Coronary artery (tissue), 2 donors: Measurements from ENCODE around the gene S100A6.
A peak's percentile ranks its signal among the peaks of the same experiment; 100 is the strongest.

Source experiments
- DNase-seq: peaks from one replicate; pipeline ENCODE4 v3.0.0-alpha.2; 2017; ENCODE audit warnings: low spot score
- H3K27ac ChIP-seq, 2 donors: fragments of 200-600 bp; sonication (generic); one replicate each; pipeline ENCODE4 v1.5.1; 2016 to 2019
- H3K4me3 ChIP-seq: fragments of 200-600 bp; sonication (generic); 2 replicates; pipeline ENCODE4 v1.5.1; 2016; ENCODE audit warnings: mild to moderate bottlenecking, moderate library complexity
- CTCF ChIP-seq: fragments of 200-600 bp; sonication (generic); IDR thresholded peaks from one replicate; pipeline ENCODE4 v1.5.1; 2019; ENCODE audit warnings: antibody characterized with exemption

Gene S100A6

DNA sequence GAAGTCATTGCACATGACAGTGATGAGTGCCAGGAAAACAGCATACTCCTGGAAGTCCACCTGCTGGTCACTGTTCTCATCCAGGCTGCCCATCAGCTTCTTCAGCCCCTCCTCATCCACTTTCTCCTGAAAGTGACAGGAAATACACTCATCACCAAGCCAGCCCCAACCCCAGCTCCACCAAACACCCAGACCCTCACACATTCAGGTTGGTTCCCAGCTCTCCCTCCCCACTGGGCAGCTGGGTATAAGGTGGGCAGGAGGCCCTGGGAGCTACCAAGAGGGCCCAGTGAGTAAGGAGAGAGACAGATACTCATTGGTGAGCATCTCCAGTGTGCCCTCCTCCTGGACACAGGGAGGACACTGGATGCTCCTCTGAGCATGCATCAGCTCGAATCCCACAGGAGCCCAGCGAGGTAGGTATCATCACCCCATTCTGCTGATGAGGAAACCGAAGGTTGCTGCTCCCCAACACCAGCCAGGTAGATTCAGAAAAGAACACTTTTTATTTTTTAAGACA is 25.7 kb upstream of the S100A6 start:
- no peak overlapping the region for H3K4me3 ChIP-seq
- H3K27ac ChIP-seq = no peak overlapping the region
- TF ChIP-seq CTCF = no peak
- no peak for DNase-seq

GRCh38 chr1:153560771-153561465 is 25.1 kb upstream of the S100A6 start:
- Histone ChIP-seq H3K4me3 (no peak overlapping the region), H3K27ac (no peak overlapping the region)
- TF ChIP-seq CTCF = no peak
- DNase-seq = no peak

DNA sequence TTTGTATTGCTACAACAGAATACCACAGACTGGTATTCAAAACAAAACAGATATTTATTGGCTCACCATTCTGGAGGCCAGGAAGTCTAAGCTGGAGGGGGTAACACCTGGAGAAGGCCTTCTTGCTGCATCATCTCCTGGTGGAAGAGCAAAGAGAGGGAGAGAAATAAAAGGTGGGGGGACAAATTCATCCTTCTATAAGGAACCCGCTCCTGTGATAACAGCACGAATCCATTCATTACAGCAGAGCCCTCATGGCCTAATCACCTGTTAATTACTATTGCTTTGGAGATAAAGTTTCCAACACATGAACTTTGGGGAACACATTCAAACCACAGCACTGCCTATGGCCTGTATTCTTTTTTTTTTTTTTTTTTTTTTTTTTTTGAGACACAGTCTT is 24.4 kb upstream of the S100A6 start:
- no peak overlapping the region for H3K27ac ChIP-seq
- no peak overlapping the region for H3K4me3 ChIP-seq
- TF ChIP-seq CTCF = no peak
- no peak for DNase-seq

DNA sequence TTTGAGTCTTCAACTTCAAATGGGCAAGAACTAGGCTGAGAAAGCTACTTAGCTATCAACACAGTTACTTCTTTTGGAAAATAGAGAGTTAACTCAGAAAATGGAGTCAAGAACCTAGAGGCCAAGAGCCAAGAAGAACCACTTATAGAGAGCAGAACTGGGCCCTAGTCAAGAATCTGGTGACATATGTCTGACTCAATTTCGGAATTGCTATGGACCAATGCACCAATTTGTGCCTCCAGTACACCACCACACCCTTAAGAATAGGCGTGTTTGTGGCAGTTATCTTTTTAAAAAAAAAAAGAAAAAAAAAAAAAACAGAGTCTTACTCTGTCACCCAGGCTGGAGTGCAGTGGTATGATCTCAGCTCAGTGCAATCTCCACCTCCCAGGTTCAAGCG is 22.1 kb upstream of the S100A6 start:
- H3K4me3 ChIP-seq = no peak overlapping the region
- no peak for DNase-seq
- no peak for TF ChIP-seq CTCF
- no peak overlapping the region for H3K27ac ChIP-seq

DNA sequence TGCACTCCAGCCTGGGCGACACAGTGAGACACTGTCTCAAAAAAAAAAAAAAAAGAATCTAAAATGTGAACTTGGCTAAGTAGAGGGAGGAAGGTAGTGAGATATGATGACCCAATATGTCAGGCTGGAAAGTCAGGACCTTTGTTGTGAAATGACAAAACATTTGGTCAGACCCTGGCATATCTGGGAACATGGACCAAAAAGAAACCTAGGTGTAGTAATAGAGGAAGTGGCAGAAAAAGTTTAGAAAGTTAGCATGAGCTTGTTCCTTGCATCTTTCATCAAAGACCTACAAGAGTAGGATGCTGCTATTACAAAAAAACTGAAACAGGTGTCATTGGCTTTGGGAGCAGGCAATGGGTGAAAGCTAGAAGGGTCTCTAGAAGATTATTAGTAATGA is 20.6 kb upstream of the S100A6 start:
- no peak for TF ChIP-seq CTCF
- no peak for DNase-seq
- Histone ChIP-seq H3K4me3 (no peak overlapping the region), H3K27ac (no peak overlapping the region)

- DNase-seq = no peak
These were observed 18.2 kb upstream of the S100A6 start for GRCh38 chr1:153553830-153554541.

More at GRCh38 chr1:153553830-153554541, 18.2 kb upstream of the S100A6 start:
- H3K27ac ChIP-seq = peak overlapping the region; percentile 74 to 86
- no peak for TF ChIP-seq CTCF
- no peak overlapping the region for H3K4me3 ChIP-seq
